IMR-90 (cell line): ENCODE results near the gene NAPSA. TPM values are rescaled to one million over a fixed set of nuclear protein-coding genes. Genes with fewer than 3 reads are reported as not detected.

Experiments
- ATAC-seq: fragments of 200-7000 bp; cut with Tn5 transposase; 2 replicates; pipeline ENCODE4 v1.9.1; 2020; ENCODE audit warnings: low read depth, mild to moderate bottlenecking, moderate library complexity
- BruUV-seq: library from RNA; stranded (reverse); fragments of 400-500 nt; replicated peaks from 2 replicates; lab custom pipeline; 2021; lab: Mats Ljungman, UMichigan
- CTCF ChIA-PET: fragments of 300-600 bp; formaldehyde crosslinking; extraction: SDS; loops from one replicate; lab custom pipeline; 2021; ENCODE audit warnings: antibody characterized with exemption; lab: Yijun Ruan, JAX
- POLR2A ChIA-PET: fragments of 300-600 bp; sonication (Branson Sonifier 250); formaldehyde crosslinking; loops from one replicate; lab custom pipeline; 2022; ENCODE audit warnings: antibody characterized with exemption; ENCODE audit not compliant: unreplicated experiment; lab: Charles Lee
- DNase-seq: peaks from one replicate; pipeline ENCODE4 v3.0.0; 2013
- H2AFZ ChIP-seq: replicated peaks from 2 replicates; pipeline ENCODE3; 2013; ENCODE audit warnings: low read length, mild to moderate bottlenecking; ENCODE audit not compliant: poor library complexity
- H2AK5ac ChIP-seq: 2 replicates; pipeline ENCODE4 v1.6.1; 2013; ENCODE audit warnings: low read depth, low read length, inconsistent platforms
- H2AK9ac ChIP-seq: replicated peaks from 2 replicates; pipeline ENCODE3; 2013; ENCODE audit warnings: mild to moderate bottlenecking, low read depth, low read length, moderate library complexity; ENCODE audit not compliant: poor library complexity
- H2BK120ac ChIP-seq: 2 replicates; pipeline ENCODE4 v1.6.1; 2013; ENCODE audit warnings: low read depth, low read length, inconsistent platforms
- H2BK15ac ChIP-seq: 3 replicates; pipeline ENCODE4 v1.6.1; 2013; ENCODE audit warnings: low read depth, low read length, inconsistent platforms
- H2BK20ac ChIP-seq: 2 replicates; pipeline ENCODE4 v1.6.1; 2013; ENCODE audit warnings: low read depth, mild to moderate bottlenecking, inconsistent platforms, low read length, moderate library complexity
- H2BK5ac ChIP-seq: 2 replicates; pipeline ENCODE4 v1.6.1; 2013; ENCODE audit warnings: mild to moderate bottlenecking, low read depth, low read length, inconsistent platforms; ENCODE audit not compliant: poor library complexity, severe bottlenecking
- H3K14ac ChIP-seq: replicated peaks from 2 replicates; pipeline ENCODE4 v1.6.1; 2013; ENCODE audit warnings: low read depth, low read length, inconsistent platforms
- H3K18ac ChIP-seq: 2 replicates; pipeline ENCODE4 v1.6.1; 2013; ENCODE audit warnings: low read depth, low read length, control low read depth
- H3K23ac ChIP-seq: 2 replicates; pipeline ENCODE4 v1.6.1; 2013; ENCODE audit warnings: low read depth, low read length, inconsistent platforms
- H3K27ac ChIP-seq: 2 replicates; pipeline ENCODE4 v1.5.1; 2013; ENCODE audit warnings: mild to moderate bottlenecking, control low read depth, low read length; ENCODE audit not compliant: insufficient read depth
- H3K27me3 ChIP-seq: 2 replicates; pipeline ENCODE4 v1.6.1; 2013; ENCODE audit warnings: low read length; ENCODE audit not compliant: control insufficient read depth, insufficient read depth
- H3K36me3 ChIP-seq: 2 replicates; pipeline ENCODE4 v1.6.1; 2013; ENCODE audit warnings: low read length, mixed read lengths; ENCODE audit not compliant: control insufficient read depth, insufficient read depth
- H3K4ac ChIP-seq: 2 replicates; pipeline ENCODE4 v1.6.1; 2013; ENCODE audit warnings: low read depth, low read length, inconsistent platforms
- H3K4me1 ChIP-seq: 2 replicates; pipeline ENCODE4 v1.6.1; 2013; ENCODE audit warnings: low read length, mixed read lengths; ENCODE audit not compliant: control insufficient read depth, insufficient read depth
- H3K4me2 ChIP-seq: 2 replicates; pipeline ENCODE4 v1.6.1; 2013; ENCODE audit warnings: low read depth, mild to moderate bottlenecking, control low read depth, low read length, moderate library complexity
- H3K4me3 ChIP-seq: 2 replicates; pipeline ENCODE4 v1.5.1; 2013; ENCODE audit warnings: low read depth, mild to moderate bottlenecking, control low read depth, low read length, moderate library complexity; ENCODE audit not compliant: insufficient read depth
- H3K56ac ChIP-seq: 2 replicates; pipeline ENCODE4 v1.6.1; 2013; ENCODE audit warnings: low read length, inconsistent platforms; ENCODE audit not compliant: insufficient read depth; ENCODE audit errors: extremely low read depth
- H3K79me1 ChIP-seq, 2 experiments: 2 replicates each; pipeline ENCODE4 v1.6.1; 2013; ENCODE audit warnings: low read length in 2 of 2, inconsistent platforms in 1 of 2, low read depth in 1 of 2
- H3K9ac ChIP-seq: 2 replicates; pipeline ENCODE4 v1.6.1; 2013; ENCODE audit warnings: low read depth, low read length, control low read depth
- H3K9me1 ChIP-seq: 2 replicates; pipeline ENCODE4 v1.6.1; 2013; ENCODE audit warnings: low read length, inconsistent platforms; ENCODE audit not compliant: insufficient read depth
- H3K9me3 ChIP-seq: 2 replicates; pipeline ENCODE4 v1.6.1; 2013; ENCODE audit warnings: low read length; ENCODE audit not compliant: control insufficient read depth, insufficient read depth
- H4K20me1 ChIP-seq: 2 replicates; pipeline ENCODE4 v1.6.1; 2013; ENCODE audit warnings: low read length, inconsistent platforms; ENCODE audit not compliant: insufficient read depth
- H4K5ac ChIP-seq: 2 replicates; pipeline ENCODE4 v1.6.1; 2013; ENCODE audit warnings: mild to moderate bottlenecking, low read depth, low read length, control low read depth
- H4K8ac ChIP-seq, 2 experiments: 2 replicates each; pipeline ENCODE4 v1.6.1; 2013; ENCODE audit warnings: low read depth in 2 of 2, low read length in 2 of 2, control low read depth in 1 of 2, inconsistent platforms in 1 of 2
- H4K91ac ChIP-seq: 2 replicates; pipeline ENCODE4 v1.6.1; 2013; ENCODE audit warnings: low read depth, low read length, inconsistent platforms; ENCODE audit not compliant: insufficient read depth
- CEBPB ChIP-seq: IDR thresholded peaks from 2 replicates; pipeline ENCODE4 v1.6.1; 2012; ENCODE audit warnings: low read depth, low read length, improper control_type of control experiment
- RCOR1 ChIP-seq: IDR thresholded peaks from 2 replicates; pipeline ENCODE4 v1.6.1; 2012; ENCODE audit warnings: mild to moderate bottlenecking, low read length, improper control_type of control experiment; ENCODE audit not compliant: insufficient replicate concordance
- WGBS, 2 experiments: methylation state at CpG; one replicate each; pipeline versions ENCODE4 v1.1.5 to v1.1.7; 2013; ENCODE audit warnings: missing lambda C conversion rate in 2 of 2; ENCODE audit not compliant: insufficient read length in 1 of 2; ENCODE audit errors: extremely low coverage in 2 of 2; 5-methylcytosine and 5-hydroxymethylcytosine counted together
- dilution Hi-C: fragments of 300-500 bp; cut with HindIII; formaldehyde crosslinking; loops from one replicate; pipeline ENCODE4 v1.14.3; 2018; ENCODE audit warnings: low sequenced_read_pairs; ENCODE audit not compliant: unreplicated experiment
- in situ Hi-C: fragments of 300-500 bp; cut with MboI; formaldehyde crosslinking; loops from 3 replicates; pipeline ENCODE4 v1.14.3; 2019; ENCODE audit warnings: low sequenced_read_pairs, inconsistent platforms, mixed read lengths
- intact Hi-C: fragments of 100-400 bp; cut with micrococcal nuclease; formaldehyde crosslinking; loops from 2 replicates; pipeline ENCODE4 v1.10.0; 2022
- polyA plus RNA-seq, 3 experiments: library from polyadenylated mRNA; depleted of rRNA; stranded (reverse); fragments of >200 nt; gene quantifications; 2 replicates each; pipeline ENCODE4 v1.2.3, GENCODE V29; 2012; ENCODE audit warnings: low replicate concordance in 1 of 3
- total RNA-seq: library from RNA; depleted of rRNA; stranded (reverse); fragments of >200 nt; gene quantifications from 2 replicates; pipeline ENCODE4 v1.2.3, GENCODE V29; 2012

NAPSA gene
- total and polyA plus RNA-seq, 2 of the 4 experiments (the other 2 are of a cell fraction), result 0.39 TPM; not detected in 1

DNA sequence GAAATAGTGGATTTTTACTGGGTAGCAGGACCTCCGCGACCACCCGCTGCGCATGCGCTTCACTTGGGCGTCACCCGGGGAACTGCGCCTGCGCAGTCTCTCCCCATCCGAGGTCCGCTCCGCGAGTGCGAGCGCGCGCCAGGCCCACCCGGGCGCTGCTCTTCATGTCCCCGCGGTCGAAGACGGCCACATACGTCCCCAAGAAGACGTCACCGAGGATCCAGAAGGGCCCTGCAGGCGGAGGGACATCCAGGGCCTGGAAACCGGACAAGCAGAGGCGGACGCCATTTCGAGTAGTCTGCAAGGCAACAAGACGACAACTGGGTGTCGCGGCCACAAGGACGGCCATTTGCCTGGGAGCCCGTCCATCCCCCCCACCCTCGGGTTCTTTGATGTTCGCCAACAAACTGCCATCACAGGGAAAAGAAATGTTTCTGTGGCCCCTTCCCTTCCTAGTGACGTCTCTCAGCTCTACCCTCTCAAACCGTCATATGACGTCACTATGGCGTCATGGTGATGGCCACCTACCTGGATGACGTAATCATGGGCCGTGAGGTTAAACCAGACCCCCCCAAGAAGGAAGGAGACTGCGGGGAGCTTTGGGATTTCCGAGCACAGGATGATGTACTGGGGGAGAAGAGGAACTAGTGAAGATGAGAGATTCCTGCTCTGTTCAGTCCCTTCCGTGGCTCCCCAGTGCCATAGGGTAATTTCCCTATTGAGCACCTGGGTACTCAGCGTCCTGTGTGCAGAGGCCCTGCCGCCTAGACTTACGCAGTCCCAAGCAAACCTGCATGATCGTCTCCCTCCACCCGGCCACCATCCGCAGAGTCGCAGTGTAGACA is 6.7 kb downstream of the NAPSA start:
- Histone ChIP-seq H3K56ac (no peak overlapping the region; the same call in 1 of the 2 replicates), H3K9me3 (no peaks in the 10 kb centered on the region), H4K20me1 (no peaks in the 10 kb centered on the region), H3K14ac (no peak overlapping the region; the same call in 1 of the 2 replicates), H2BK20ac (no peak overlapping the region), H2AK9ac (peak overlapping the region; percentile 88), H3K9ac (peak overlapping the region; percentile 76; the same call in 1 of the 2 replicates), H2BK15ac (no peak overlapping the region), H4K8ac (peak overlapping the region; percentile 86 to 97), H3K18ac (no peak overlapping the region), H3K27me3 (peaks cover 8% of the 10 kb centered on the region), H3K4me3 (peak overlapping the region; percentile 72), H2BK5ac (no peak overlapping the region), H3K9me1 (no peaks in the 10 kb centered on the region), H3K4me2 (peak overlapping the region; percentile 97), H3K23ac (peak overlapping the region; percentile 66; the same call in 1 of the 2 replicates), H3K27ac (no peak overlapping the region; the same call in 1 of the 2 replicates), H4K5ac (peak overlapping the region; percentile 98), H3K79me1 (no peaks in the 10 kb centered on the region), H3K4me1 (no peaks in the 10 kb centered on the region), H3K36me3 (no peaks in the 10 kb centered on the region), H2AK5ac (no peak overlapping the region; the same call in 1 of the 2 replicates), H2AFZ (peak overlapping the region; percentile 96), H3K4ac (peak overlapping the region; percentile 83), H2BK120ac (no peak overlapping the region), H4K91ac (peak overlapping the region; percentile 68; the same call in 1 of the 2 replicates)
- POLR2A ChIA-PET, result no interaction called here
- in situ Hi-C loops, result loop anchor here (10.0 kb wide), 1 partner anchor 426 kb away; no protein-coding TSS in a partner anchor
- intact Hi-C loops, result loop anchor here (10.0 kb wide), 1 partner anchor 656 kb away; the partner anchor contains the start of gene KLK10
- 11% methylated on average over 19 of the region's 54 CpGs; no CpG with 5 or more reads in 1 of the 2 experiments for WGBS, 2 experiments
- no TSS peak for BruUV-seq
- peak; percentile 18 for ATAC-seq
- DNase-seq, result peak; percentile 20
- dilution Hi-C loops, result no loop called here
- peak; percentile 64 for TF ChIP-seq CEBPB
- no peak for TF ChIP-seq RCOR1
- CTCF ChIA-PET, result no interaction called here
